Suppressor macrophage (primary cell): Measurements from ENCODE around the gene SORBS2.
"Not testable (repeated sequence)": the region's sequence is repeated elsewhere in the genome, so short reads cannot be mapped to it uniquely, and the experiment has no call there.

Experiments used
- DNase-seq, 4 experiments: peaks; one replicate each; pipeline ENCODE4 v3.0.0-alpha.2; 2020 to 2022
- total RNA-seq, 17 experiments: gene quantifications; one replicate each; lab custom pipeline; 2026; ENCODE audit warnings: mixed read lengths in 6 of 17, inconsistent platforms in 3 of 17; lab: John Stamatoyannopoulos, UW

Gene SORBS2
- 0 to 9.1 (median 0.05) reads per million in 17 experiments for total RNA-seq

DNA sequence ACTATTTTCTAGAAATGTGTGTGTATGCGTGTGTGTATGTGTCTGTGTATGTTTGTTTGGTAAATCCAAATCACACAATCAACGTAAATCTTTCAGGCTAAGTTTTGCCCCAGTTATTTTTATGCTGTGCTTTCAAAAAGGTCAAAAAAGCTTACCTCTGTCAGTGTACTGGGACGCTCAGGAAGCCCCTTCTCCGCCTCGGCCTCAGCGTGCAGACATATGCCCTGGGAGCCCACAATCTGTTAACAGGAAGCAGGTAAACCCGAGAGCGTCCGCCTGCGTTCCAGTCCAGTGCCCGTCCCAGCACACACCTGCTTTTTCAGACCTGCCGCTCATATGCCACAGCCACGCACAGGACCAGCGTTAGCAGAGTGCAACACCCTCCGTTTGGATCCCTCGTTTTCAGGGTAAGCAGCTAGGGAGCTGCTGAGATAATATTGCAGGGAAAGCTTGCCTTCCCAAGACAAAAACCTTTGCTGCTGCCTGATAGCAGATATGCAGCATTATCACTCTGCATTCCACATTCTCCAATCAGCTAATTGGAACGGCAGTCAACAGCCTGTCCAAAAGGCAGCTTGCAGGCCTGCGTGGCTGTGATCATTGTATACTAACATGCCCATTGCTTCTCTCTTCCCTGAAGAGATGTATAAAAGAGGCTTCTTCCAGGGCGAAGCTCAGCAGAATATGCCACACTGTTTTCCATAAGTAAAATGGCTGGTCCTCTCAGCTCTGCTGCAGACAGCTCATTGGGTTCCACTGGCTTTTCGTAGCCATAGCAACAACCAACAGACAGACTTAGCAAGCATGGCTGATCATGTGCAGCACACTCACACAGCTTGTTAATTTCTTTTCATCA lies at the start of gene SORBS2:
Gene SORBS2 (minus strand): TSS at position 686 of the 856 bp plus-strand sequence. CDS start 121,623 bp downstream, outside the sequence.
- no peak for DNase-seq

DNA sequence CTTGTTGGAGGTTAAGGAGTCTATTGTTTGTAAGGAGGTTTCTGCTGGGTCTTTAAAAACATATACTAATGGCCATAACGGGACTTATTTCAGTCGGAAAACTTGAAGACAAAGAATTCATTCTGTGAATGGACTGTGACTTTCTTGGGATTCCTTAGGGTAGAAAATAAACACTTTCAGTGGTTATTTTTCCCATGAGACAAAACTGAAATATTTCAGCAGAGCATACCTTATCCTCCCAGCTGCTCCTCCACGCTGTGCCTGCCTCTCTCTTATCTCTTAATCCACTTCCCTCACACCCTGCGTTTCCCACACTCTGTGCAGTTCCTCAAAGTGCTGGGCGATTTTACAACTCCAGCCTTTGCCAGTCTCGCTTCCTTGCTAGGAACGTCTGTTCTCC lies 47.1 kb upstream of the SORBS2 start:
- DNase-seq, result peak in 3 of 4 experiments; percentile 5 to 23 (median 11)

- not testable (repeated sequence) for DNase-seq
Measured at GRCh38 chr4:185857561-185857960, 45.6 kb upstream of the SORBS2 start.

DNA sequence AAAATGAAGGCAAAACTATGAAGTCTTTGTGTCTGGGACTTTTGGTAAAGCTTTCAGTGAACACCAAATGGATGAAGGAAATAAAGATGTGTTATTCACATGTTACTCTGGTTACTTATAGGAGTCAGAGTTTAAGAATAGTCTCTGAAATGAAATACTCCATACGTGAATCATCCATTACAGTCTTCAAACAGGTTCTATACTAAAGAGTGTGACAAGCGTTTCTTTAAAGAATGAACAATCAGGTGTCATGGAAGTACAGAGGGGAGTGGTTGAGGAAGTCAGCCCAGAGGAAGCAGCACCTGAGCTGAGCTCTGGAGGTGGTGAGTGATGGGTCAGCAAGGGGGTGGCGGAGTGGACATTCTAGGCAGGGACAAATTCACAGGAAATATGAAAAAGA lies 41.8 kb upstream of the SORBS2 start:
- DNase-seq, result no peak

GRCh38 chr4:185852961-185853360 lies 41.0 kb upstream of the SORBS2 start:
- no peak for DNase-seq

GRCh38 chr4:185849664-185850550 lies 37.9 kb upstream of the SORBS2 start:
- no peak for DNase-seq

- no peak for DNase-seq
Measured at GRCh38 chr4:185847352-185848097, 35.5 kb upstream of the SORBS2 start.

- DNase-seq, result no peak
Measured at GRCh38 chr4:185846505-185847150, 34.6 kb upstream of the SORBS2 start.

DNA sequence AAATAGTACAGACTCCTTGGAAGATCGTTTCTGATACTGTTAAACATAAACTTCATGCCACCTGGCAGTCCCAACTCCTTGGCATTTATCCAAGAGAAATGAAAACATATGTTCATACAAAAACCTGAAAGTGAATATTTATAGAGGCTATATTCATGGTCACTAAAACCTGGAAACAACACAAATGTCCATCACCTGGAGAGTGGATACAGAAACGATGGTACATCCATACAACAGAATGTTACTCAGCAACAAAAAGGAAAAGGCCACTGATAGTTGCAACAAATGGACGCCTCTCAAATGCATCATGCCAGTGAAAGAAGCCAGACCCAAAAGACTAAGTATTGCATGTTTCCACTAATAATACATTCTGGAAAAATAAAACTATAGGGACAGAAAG lies 34.0 kb upstream of the SORBS2 start:
- no peak for DNase-seq

GRCh38 chr4:185841451-185841850 lies 29.5 kb upstream of the SORBS2 start:
- DNase-seq, result no peak

DNA sequence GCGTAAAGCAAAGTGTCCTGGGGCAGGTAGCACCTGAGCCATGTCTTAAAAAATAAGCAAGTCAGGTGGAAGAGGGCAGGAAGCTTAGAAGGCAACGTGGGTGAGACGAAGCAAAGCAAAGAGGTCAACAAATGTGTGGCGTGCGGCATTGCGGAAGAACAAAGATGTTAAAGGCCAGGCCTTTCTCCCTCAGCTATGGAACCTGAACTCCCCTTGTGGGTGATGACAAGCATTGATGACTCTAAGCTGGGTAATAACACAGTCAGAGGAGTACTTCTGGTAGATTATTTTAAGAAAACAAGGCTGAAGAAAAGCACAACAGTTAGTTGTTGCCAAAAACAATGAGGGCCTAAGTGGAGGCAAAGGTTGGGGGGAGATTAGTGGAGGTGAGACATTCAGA lies 29.0 kb upstream of the SORBS2 start:
- DNase-seq, result no peak

GRCh38 chr4:185840201-185840600 lies 28.2 kb upstream of the SORBS2 start:
- no peak for DNase-seq

DNA sequence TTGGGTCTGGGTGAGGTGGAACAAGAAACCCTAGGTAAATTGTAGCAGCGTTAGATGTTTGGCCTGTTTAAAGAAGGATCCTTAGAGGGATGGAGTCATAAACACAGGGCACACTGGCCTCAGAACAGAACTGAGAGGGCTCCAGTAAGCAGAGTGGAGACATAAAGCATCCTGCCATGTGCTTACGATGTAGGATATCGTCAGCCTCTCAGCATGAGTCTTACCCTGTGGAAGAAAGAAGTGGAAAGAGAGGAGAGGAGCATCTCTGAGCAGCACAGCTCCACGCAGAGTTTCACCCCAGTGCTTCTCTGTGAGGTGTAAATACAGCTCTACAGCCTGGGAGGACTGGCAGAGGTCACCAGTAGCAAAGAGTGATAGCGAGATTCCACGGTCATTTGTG lies 27.8 kb upstream of the SORBS2 start:
- DNase-seq, result no peak

DNA sequence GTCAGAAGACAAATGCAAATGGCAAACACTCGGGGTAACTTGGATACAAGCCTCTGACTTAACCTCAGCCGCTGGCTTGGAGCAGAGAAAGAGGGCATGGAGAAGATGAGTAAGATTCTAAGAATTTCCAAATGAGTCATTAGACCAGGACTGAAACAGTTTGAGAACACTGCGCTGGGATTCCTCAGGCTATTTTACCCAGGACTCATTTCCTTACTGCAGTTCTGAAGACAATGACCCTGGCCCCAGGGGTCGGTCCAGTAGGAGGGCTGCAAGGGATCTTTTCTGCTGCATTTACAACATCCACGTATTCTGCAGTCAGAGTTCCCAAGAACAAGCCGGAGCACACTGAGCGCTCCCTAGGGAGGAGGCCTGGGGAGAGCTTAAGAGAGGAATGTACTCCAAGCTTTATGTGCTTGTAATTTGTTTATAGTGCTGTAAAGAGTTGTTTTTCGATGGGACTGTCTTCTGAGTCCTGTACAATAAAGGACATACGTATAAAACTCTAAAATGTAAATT lies 27.3 kb upstream of the SORBS2 start:
- DNase-seq, result no peak

DNA sequence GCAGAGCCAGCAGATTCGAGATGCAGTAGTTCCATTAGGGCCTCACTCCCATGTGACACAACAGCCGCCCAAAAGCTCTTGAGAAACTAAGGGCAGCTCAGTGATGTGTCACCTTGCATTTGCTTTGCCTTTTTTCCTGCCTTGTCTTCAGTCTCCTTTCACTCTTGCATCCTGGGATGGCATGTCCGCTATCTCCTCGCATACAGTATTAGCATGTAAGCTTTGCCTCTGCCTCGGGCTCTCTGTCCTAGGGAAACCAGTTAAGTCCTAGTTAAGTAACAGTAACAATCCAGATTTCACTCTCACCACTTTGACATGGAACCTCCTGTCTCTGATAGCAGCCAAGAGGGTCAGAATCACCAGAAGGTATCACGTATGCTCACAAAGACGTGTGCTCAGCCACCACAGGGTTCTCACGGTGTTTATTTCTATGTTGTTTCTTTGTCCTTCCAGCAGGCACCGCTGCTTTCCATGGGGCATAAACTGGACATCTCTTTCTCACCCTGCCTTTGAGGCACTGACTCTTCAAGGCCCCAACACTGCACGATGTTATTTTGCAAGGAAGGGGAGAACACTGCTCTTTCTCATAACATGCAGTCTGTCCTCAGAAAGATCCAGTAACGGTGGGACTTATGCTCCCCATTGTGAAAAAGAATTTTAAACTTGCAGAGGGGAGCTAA lies 26.7 kb upstream of the SORBS2 start:
- DNase-seq, result no peak

GRCh38 chr4:185838104-185838452 lies 26.1 kb upstream of the SORBS2 start:
- no peak for DNase-seq

GRCh38 chr4:185837415-185838103 lies 25.6 kb upstream of the SORBS2 start:
- DNase-seq, result no peak

DNA sequence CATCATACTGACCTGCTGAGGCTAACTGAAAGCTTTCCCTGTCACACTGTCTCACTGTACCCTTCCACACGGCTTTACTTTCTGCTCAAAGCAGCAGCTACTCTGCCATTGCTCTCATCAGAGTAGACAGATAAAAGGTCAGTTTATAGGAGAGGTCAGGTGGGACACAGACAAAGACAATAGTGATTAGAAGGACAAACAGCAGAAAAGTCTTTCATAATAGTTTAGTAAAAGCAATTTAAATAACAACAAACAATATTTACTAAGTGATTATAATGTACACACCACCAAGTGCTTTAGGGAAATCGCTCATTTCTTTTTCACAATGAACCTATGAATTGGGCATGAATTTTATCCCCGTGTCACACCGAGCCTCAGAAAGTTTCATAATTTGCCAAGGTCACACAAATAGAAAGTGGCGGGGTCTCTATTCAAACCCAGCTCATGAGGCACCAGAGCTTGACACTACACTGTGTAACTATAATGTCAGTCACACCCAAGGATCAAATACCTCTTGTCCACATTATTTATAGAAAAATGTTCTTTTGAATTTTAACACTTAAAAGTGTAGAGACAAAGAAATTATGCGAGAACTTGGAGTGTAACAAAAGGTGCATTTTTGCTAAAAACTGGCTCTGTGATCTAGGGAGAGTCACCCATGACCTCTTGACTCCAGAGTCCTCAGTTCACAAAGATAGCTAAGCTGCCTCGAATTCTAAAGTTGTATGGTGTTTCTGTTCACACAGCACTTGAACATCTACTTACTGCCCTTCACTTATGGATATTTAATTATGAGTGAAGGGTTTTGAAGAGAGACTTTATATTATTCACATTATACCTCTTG lies 24.5 kb upstream of the SORBS2 start:
- DNase-seq, result no peak

DNA sequence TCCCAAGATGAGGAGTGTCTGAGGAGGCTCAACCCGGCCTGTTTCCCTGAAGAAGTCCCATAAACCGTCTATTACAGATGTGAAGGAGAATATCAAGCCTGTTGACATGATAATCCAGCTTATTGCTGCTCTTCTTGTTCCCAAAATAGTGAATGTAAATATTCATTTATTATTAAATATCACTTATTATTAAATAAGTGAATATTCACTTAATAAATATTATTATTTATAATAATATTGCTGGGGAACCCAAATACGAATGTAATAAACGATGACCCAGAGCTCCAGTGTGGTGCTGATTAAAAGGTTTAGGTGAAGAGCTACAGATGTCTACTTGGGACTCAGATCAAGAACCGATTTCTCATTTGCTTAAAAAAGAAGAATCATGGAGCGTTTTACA lies 23.8 kb upstream of the SORBS2 start:
- no peak for DNase-seq

- DNase-seq, result no peak
Measured at GRCh38 chr4:185835336-185835735, 23.3 kb upstream of the SORBS2 start.
